IMR-90 (cell line): ENCODE data around the gene NCOA7. TPM values are rescaled to one million over a fixed set of nuclear protein-coding genes. Genes with fewer than 3 reads are reported as not detected.

Experiments used
- ATAC-seq: fragments of 200-7000 bp; cut with Tn5 transposase; 2 replicates; pipeline ENCODE4 v1.9.1; 2020; ENCODE audit warnings: low read depth, mild to moderate bottlenecking, moderate library complexity
- BruUV-seq: library from RNA; stranded (reverse); fragments of 400-500 nt; replicated peaks from 2 replicates; lab custom pipeline; 2021; lab: Mats Ljungman, UMichigan
- CTCF ChIA-PET: fragments of 300-600 bp; formaldehyde crosslinking; extraction: SDS; loops from one replicate; lab custom pipeline; 2021; ENCODE audit warnings: antibody characterized with exemption; lab: Yijun Ruan, JAX
- POLR2A ChIA-PET: fragments of 300-600 bp; sonication (Branson Sonifier 250); formaldehyde crosslinking; loops from one replicate; lab custom pipeline; 2022; ENCODE audit warnings: antibody characterized with exemption; ENCODE audit not compliant: unreplicated experiment; lab: Charles Lee
- DNase-seq: peaks from one replicate; pipeline ENCODE4 v3.0.0; 2013
- H2AFZ ChIP-seq: replicated peaks from 2 replicates; pipeline ENCODE3; 2013; ENCODE audit warnings: low read length, mild to moderate bottlenecking; ENCODE audit not compliant: poor library complexity
- H2AK5ac ChIP-seq: 2 replicates; pipeline ENCODE4 v1.6.1; 2013; ENCODE audit warnings: low read depth, low read length, inconsistent platforms
- H2AK9ac ChIP-seq: replicated peaks from 2 replicates; pipeline ENCODE3; 2013; ENCODE audit warnings: mild to moderate bottlenecking, low read depth, low read length, moderate library complexity; ENCODE audit not compliant: poor library complexity
- H2BK120ac ChIP-seq: 2 replicates; pipeline ENCODE4 v1.6.1; 2013; ENCODE audit warnings: low read depth, low read length, inconsistent platforms
- H2BK15ac ChIP-seq: 3 replicates; pipeline ENCODE4 v1.6.1; 2013; ENCODE audit warnings: low read depth, low read length, inconsistent platforms
- H2BK20ac ChIP-seq: 2 replicates; pipeline ENCODE4 v1.6.1; 2013; ENCODE audit warnings: low read depth, mild to moderate bottlenecking, inconsistent platforms, low read length, moderate library complexity
- H2BK5ac ChIP-seq: 2 replicates; pipeline ENCODE4 v1.6.1; 2013; ENCODE audit warnings: mild to moderate bottlenecking, low read depth, low read length, inconsistent platforms; ENCODE audit not compliant: poor library complexity, severe bottlenecking
- H3K14ac ChIP-seq: replicated peaks from 2 replicates; pipeline ENCODE4 v1.6.1; 2013; ENCODE audit warnings: low read depth, low read length, inconsistent platforms
- H3K18ac ChIP-seq: 2 replicates; pipeline ENCODE4 v1.6.1; 2013; ENCODE audit warnings: low read depth, low read length, control low read depth
- H3K23ac ChIP-seq: 2 replicates; pipeline ENCODE4 v1.6.1; 2013; ENCODE audit warnings: low read depth, low read length, inconsistent platforms
- H3K27ac ChIP-seq: 2 replicates; pipeline ENCODE4 v1.5.1; 2013; ENCODE audit warnings: mild to moderate bottlenecking, control low read depth, low read length; ENCODE audit not compliant: insufficient read depth
- H3K27me3 ChIP-seq: 2 replicates; pipeline ENCODE4 v1.6.1; 2013; ENCODE audit warnings: low read length; ENCODE audit not compliant: control insufficient read depth, insufficient read depth
- H3K36me3 ChIP-seq: 2 replicates; pipeline ENCODE4 v1.6.1; 2013; ENCODE audit warnings: low read length, mixed read lengths; ENCODE audit not compliant: control insufficient read depth, insufficient read depth
- H3K4ac ChIP-seq: 2 replicates; pipeline ENCODE4 v1.6.1; 2013; ENCODE audit warnings: low read depth, low read length, inconsistent platforms
- H3K4me1 ChIP-seq: 2 replicates; pipeline ENCODE4 v1.6.1; 2013; ENCODE audit warnings: low read length, mixed read lengths; ENCODE audit not compliant: control insufficient read depth, insufficient read depth
- H3K4me2 ChIP-seq: 2 replicates; pipeline ENCODE4 v1.6.1; 2013; ENCODE audit warnings: low read depth, mild to moderate bottlenecking, control low read depth, low read length, moderate library complexity
- H3K4me3 ChIP-seq: 2 replicates; pipeline ENCODE4 v1.5.1; 2013; ENCODE audit warnings: low read depth, mild to moderate bottlenecking, control low read depth, low read length, moderate library complexity; ENCODE audit not compliant: insufficient read depth
- H3K56ac ChIP-seq: 2 replicates; pipeline ENCODE4 v1.6.1; 2013; ENCODE audit warnings: low read length, inconsistent platforms; ENCODE audit not compliant: insufficient read depth; ENCODE audit errors: extremely low read depth
- H3K79me1 ChIP-seq, 2 experiments: 2 replicates each; pipeline ENCODE4 v1.6.1; 2013; ENCODE audit warnings: low read length in 2 of 2, inconsistent platforms in 1 of 2, low read depth in 1 of 2
- H3K9ac ChIP-seq: 2 replicates; pipeline ENCODE4 v1.6.1; 2013; ENCODE audit warnings: low read depth, low read length, control low read depth
- H3K9me1 ChIP-seq: 2 replicates; pipeline ENCODE4 v1.6.1; 2013; ENCODE audit warnings: low read length, inconsistent platforms; ENCODE audit not compliant: insufficient read depth
- H3K9me3 ChIP-seq: 2 replicates; pipeline ENCODE4 v1.6.1; 2013; ENCODE audit warnings: low read length; ENCODE audit not compliant: control insufficient read depth, insufficient read depth
- H4K20me1 ChIP-seq: 2 replicates; pipeline ENCODE4 v1.6.1; 2013; ENCODE audit warnings: low read length, inconsistent platforms; ENCODE audit not compliant: insufficient read depth
- H4K5ac ChIP-seq: 2 replicates; pipeline ENCODE4 v1.6.1; 2013; ENCODE audit warnings: mild to moderate bottlenecking, low read depth, low read length, control low read depth
- H4K8ac ChIP-seq, 2 experiments: 2 replicates each; pipeline ENCODE4 v1.6.1; 2013; ENCODE audit warnings: low read depth in 2 of 2, low read length in 2 of 2, control low read depth in 1 of 2, inconsistent platforms in 1 of 2
- H4K91ac ChIP-seq: 2 replicates; pipeline ENCODE4 v1.6.1; 2013; ENCODE audit warnings: low read depth, low read length, inconsistent platforms; ENCODE audit not compliant: insufficient read depth
- BHLHE40 ChIP-seq: fragments of 150-350 bp; IDR thresholded peaks from 2 replicates; pipeline ENCODE4 v1.6.1; 2016; ENCODE audit warnings: mild to moderate bottlenecking, low read depth, low read length
- FOS ChIP-seq: fragments of 150-350 bp; IDR thresholded peaks from 2 replicates; pipeline ENCODE4 v1.6.1; 2016; ENCODE audit warnings: low read depth, low read length
- MXI1 ChIP-seq: IDR thresholded peaks from 2 replicates; pipeline ENCODE4 v1.6.1; 2012; ENCODE audit warnings: low read depth, mild to moderate bottlenecking, low read length, moderate library complexity, borderline replicate concordance
- POLR2A ChIP-seq: IDR thresholded peaks from 2 replicates; pipeline ENCODE4 v1.6.1; 2012; ENCODE audit warnings: mild to moderate bottlenecking, low read depth, low read length
- WGBS, 2 experiments: methylation state at CpG; one replicate each; pipeline versions ENCODE4 v1.1.5 to v1.1.7; 2013; ENCODE audit warnings: missing lambda C conversion rate in 2 of 2; ENCODE audit not compliant: insufficient read length in 1 of 2; ENCODE audit errors: extremely low coverage in 2 of 2; 5-methylcytosine and 5-hydroxymethylcytosine counted together
- dilution Hi-C: fragments of 300-500 bp; cut with HindIII; formaldehyde crosslinking; loops from one replicate; pipeline ENCODE4 v1.14.3; 2018; ENCODE audit warnings: low sequenced_read_pairs; ENCODE audit not compliant: unreplicated experiment
- in situ Hi-C: fragments of 300-500 bp; cut with MboI; formaldehyde crosslinking; loops from 3 replicates; pipeline ENCODE4 v1.14.3; 2019; ENCODE audit warnings: low sequenced_read_pairs, inconsistent platforms, mixed read lengths
- intact Hi-C: fragments of 100-400 bp; cut with micrococcal nuclease; formaldehyde crosslinking; loops from 2 replicates; pipeline ENCODE4 v1.10.0; 2022
- polyA plus RNA-seq, 3 experiments: library from polyadenylated mRNA; depleted of rRNA; stranded (reverse); fragments of >200 nt; gene quantifications; 2 replicates each; pipeline ENCODE4 v1.2.3, GENCODE V29; 2012; ENCODE audit warnings: low replicate concordance in 1 of 3
- total RNA-seq: library from RNA; depleted of rRNA; stranded (reverse); fragments of >200 nt; gene quantifications from 2 replicates; pipeline ENCODE4 v1.2.3, GENCODE V29; 2012

NCOA7 gene
- total and polyA plus RNA-seq, 2 of the 4 experiments (the other 2 are of a cell fraction), result 12.6 to 12.9 TPM

DNA sequence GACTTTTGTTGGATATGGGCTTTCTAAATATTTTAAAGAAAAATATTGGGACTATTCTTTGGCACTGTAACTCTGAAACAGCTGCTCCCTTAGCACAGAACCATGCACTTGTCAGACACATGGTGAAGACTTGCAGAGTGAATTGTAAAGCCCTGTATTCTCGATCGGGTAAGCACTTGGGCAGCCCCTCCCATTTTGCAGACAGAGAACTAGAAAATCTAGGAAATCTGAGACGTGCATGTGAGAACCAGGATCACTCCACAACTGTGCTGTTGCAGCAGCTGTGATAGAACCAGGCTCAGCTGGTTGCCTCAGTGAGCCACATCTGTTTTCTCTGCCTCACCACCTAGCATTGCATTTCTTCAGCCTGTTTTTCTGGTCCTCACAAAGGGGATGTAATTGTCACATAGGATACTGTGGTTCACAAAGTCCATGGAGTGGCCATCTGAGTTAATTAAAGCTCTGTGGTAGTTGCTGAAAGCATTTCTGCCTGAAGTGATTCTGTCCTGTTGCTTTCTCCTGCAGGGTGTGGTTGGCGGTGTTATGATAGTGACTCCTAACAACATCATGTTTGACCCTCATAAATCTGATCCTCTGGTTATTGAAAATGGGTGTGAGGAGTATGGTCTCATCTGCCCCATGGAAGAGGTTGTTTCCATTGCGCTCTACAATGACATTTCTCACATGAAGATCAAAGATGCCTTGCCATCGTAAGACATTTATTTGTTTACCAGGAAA is 94.0 kb downstream of the NCOA7 start:
- TF ChIP-seq MXI1 (no peak), POLR2A (no peak), FOS (no peak), BHLHE40 (no peak)
- 43% methylated on average over 4 of the region's 6 CpGs; no CpG with 5 or more reads in 1 of the 2 experiments for WGBS, 2 experiments
- H2AK5ac ChIP-seq, result no peak overlapping the region
- BruUV-seq, result no TSS peak
- no peaks in the 10 kb centered on the region for H3K27me3 ChIP-seq
- H3K79me1 ChIP-seq, result no peaks in the 10 kb centered on the region
- CTCF ChIA-PET, result interaction anchor here (0.6 kb wide), 1 partner anchor 26 kb away, joined by 4 read pairs; no protein-coding TSS in a partner anchor
- no peak overlapping the region for H3K4me3 ChIP-seq
- no peak overlapping the region for H2AFZ ChIP-seq
- in situ Hi-C loops, result no loop called here
- no peak overlapping the region for H2BK20ac ChIP-seq
- H4K8ac ChIP-seq, result no peak overlapping the region
- H2BK5ac ChIP-seq, result no peak overlapping the region
- no peak overlapping the region for H3K18ac ChIP-seq
- no peaks in the 10 kb centered on the region for H3K9me1 ChIP-seq
- no peak overlapping the region for H3K23ac ChIP-seq
- no peak overlapping the region for H3K9ac ChIP-seq
- no peak for ATAC-seq
- no peak overlapping the region for H4K91ac ChIP-seq
- intact Hi-C loops, result no loop called here
- POLR2A ChIA-PET, result no interaction called here
- no peak overlapping the region for H2BK120ac ChIP-seq
- no peak overlapping the region for H3K4me2 ChIP-seq
- H4K20me1 ChIP-seq, result no peaks in the 10 kb centered on the region
- DNase-seq, result no peak
- H2BK15ac ChIP-seq, result no peak overlapping the region
- no peak overlapping the region for H3K14ac ChIP-seq
- H4K5ac ChIP-seq, result no peak overlapping the region
- H3K4ac ChIP-seq, result no peak overlapping the region
- no peak overlapping the region for H3K56ac ChIP-seq
- H3K9me3 ChIP-seq, result no peaks in the 10 kb centered on the region
- H3K36me3 ChIP-seq, result peaks cover 12% of the 10 kb centered on the region
- H3K4me1 ChIP-seq, result no peaks in the 10 kb centered on the region; the same call in 1 of the 2 replicates
- H2AK9ac ChIP-seq, result no peak overlapping the region
- no peak overlapping the region for H3K27ac ChIP-seq
- dilution Hi-C loops, result no loop called here
